Measurements from ENCODE around the gene PARD3B.

The PARD3B gene

GRCh38 chr2:205464681-205465080 is 919.4 kb downstream of the PARD3B start:
- Histone ChIP-seq H3K79me2 (ENCODE audit: low read length) (no peaks in the 10 kb centered on the region), H3K9me3 (replicated peaks; ENCODE audit: insufficient read depth, low read length) (no peaks in the 10 kb centered on the region), H3K27me3 (replicated peaks; ENCODE audit: insufficient read depth, low read length) (no peaks in the 10 kb centered on the region), H3K27ac (ENCODE audit: low read length) (no peak overlapping the region), H2AFZ (ENCODE audit: low read length) (no peak overlapping the region), H3K4me3 (ENCODE audit: low read length) (no peak overlapping the region), H3K36me3 (replicated peaks; ENCODE audit: insufficient read depth, low read length) (no peaks in the 10 kb centered on the region), H3F3A (ENCODE audit: insufficient read depth, low read length) (no peaks in the 10 kb centered on the region), H3K4me1 (ENCODE audit: low read length) (no peaks in the 10 kb centered on the region), H3K4me2 (ENCODE audit: low read depth, low read length) (no peak overlapping the region), H3K9me2 (replicated peaks; ENCODE audit: insufficient read depth, low read length) (no peaks in the 10 kb centered on the region), H4K20me1 (ENCODE audit: insufficient read depth, low read length) (no peaks in the 10 kb centered on the region), H3K9ac (ENCODE audit: low read length) (no peak overlapping the region)
- DNase-seq = no peak
- no peak for TF ChIP-seq EZH2phosphoT487 (IDR thresholded peaks at IDR 0.05; ENCODE audit: low read length)

- Histone ChIP-seq H3K79me2 (ENCODE audit: low read length) (no peaks in the 10 kb centered on the region), H3K9me2 (replicated peaks; ENCODE audit: insufficient read depth, low read length) (no peaks in the 10 kb centered on the region), H3K4me3 (ENCODE audit: low read length) (no peak overlapping the region), H3K36me3 (replicated peaks; ENCODE audit: insufficient read depth, low read length) (no peaks in the 10 kb centered on the region), H3K9ac (ENCODE audit: low read length) (no peak overlapping the region), H3K27me3 (replicated peaks; ENCODE audit: insufficient read depth, low read length) (no peaks in the 10 kb centered on the region), H3K27ac (ENCODE audit: low read length) (no peak overlapping the region), H3K4me1 (ENCODE audit: low read length) (no peaks in the 10 kb centered on the region), H4K20me1 (ENCODE audit: insufficient read depth, low read length) (no peaks in the 10 kb centered on the region), H3K4me2 (ENCODE audit: low read depth, low read length) (no peak overlapping the region), H3K9me3 (replicated peaks; ENCODE audit: insufficient read depth, low read length) (no peaks in the 10 kb centered on the region), H3F3A (ENCODE audit: insufficient read depth, low read length) (no peaks in the 10 kb centered on the region), H2AFZ (ENCODE audit: low read length) (no peak overlapping the region)
- TF ChIP-seq EZH2 (optimal IDR thresholded peaks at IDR 0.05; ENCODE audit: low read depth, low read length) = no peak
- no peak for TF ChIP-seq EZH2phosphoT487 (IDR thresholded peaks at IDR 0.05; ENCODE audit: low read length)
- TF ChIP-seq, protein P1, sequence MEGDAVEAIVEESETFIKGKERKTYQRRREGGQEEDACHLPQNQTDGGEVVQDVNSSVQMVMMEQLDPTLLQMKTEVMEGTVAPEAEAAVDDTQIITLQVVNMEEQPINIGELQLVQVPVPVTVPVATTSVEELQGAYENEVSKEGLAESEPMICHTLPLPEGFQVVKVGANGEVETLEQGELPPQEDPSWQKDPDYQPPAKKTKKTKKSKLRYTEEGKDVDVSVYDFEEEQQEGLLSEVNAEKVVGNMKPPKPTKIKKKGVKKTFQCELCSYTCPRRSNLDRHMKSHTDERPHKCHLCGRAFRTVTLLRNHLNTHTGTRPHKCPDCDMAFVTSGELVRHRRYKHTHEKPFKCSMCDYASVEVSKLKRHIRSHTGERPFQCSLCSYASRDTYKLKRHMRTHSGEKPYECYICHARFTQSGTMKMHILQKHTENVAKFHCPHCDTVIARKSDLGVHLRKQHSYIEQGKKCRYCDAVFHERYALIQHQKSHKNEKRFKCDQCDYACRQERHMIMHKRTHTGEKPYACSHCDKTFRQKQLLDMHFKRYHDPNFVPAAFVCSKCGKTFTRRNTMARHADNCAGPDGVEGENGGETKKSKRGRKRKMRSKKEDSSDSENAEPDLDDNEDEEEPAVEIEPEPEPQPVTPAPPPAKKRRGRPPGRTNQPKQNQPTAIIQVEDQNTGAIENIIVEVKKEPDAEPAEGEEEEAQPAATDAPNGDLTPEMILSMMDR (IDR thresholded peaks at IDR 0.05; ENCODE audit: low read length) = no peak
- no peak for DNase-seq
Measured at GRCh38 chr2:205465791-205466190, 920.5 kb downstream of the PARD3B start.

DNA sequence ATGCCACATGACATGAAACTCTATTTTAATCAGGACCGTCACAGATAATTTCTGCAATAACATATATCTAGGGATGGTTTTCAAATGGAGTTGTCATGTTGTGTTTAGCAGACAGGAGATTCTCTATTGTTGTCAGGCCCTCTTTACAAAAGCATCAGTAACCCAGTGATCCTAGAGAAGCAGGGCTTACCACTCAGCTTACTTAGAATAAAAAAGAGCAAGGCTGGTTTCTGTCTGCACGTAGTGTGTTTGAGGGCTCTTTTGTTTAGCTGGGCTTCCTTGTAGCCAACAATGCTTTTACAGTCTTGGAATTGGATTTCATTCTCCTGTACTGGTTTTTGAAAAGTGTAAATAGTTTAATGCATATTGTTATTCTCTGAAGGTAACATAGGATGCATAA is 926.5 kb downstream of the PARD3B start:
- Histone ChIP-seq H3K4me1 (ENCODE audit: low read length) (no peaks in the 10 kb centered on the region), H3K27me3 (replicated peaks; ENCODE audit: insufficient read depth, low read length) (no peaks in the 10 kb centered on the region), H3K36me3 (replicated peaks; ENCODE audit: insufficient read depth, low read length) (no peaks in the 10 kb centered on the region), H3K9ac (ENCODE audit: low read length) (no peak overlapping the region), H3K79me2 (ENCODE audit: low read length) (no peaks in the 10 kb centered on the region), H3K27ac (ENCODE audit: low read length) (no peak overlapping the region), H3K4me2 (ENCODE audit: low read depth, low read length) (no peak overlapping the region), H3K4me3 (ENCODE audit: low read length) (no peak overlapping the region), H4K20me1 (ENCODE audit: insufficient read depth, low read length) (no peaks in the 10 kb centered on the region), H3K9me3 (replicated peaks; ENCODE audit: insufficient read depth, low read length) (no peaks in the 10 kb centered on the region), H2AFZ (ENCODE audit: low read length) (no peak overlapping the region), H3F3A (ENCODE audit: insufficient read depth, low read length) (no peaks in the 10 kb centered on the region), H3K9me2 (replicated peaks; ENCODE audit: insufficient read depth, low read length) (no peaks in the 10 kb centered on the region)
- DNase-seq = no peak
- TF ChIP-seq, protein P1 (IDR thresholded peaks at IDR 0.05; ENCODE audit: low read length) = no peak
- no peak for TF ChIP-seq EZH2phosphoT487 (IDR thresholded peaks at IDR 0.05; ENCODE audit: low read length)
- TF ChIP-seq EZH2 (optimal IDR thresholded peaks at IDR 0.05; ENCODE audit: low read depth, low read length) = no peak

- Histone ChIP-seq H3K27me3 (replicated peaks; ENCODE audit: insufficient read depth, low read length) (no peaks in the 10 kb centered on the region), H3K9ac (ENCODE audit: low read length) (no peak overlapping the region), H3K4me1 (ENCODE audit: low read length) (no peaks in the 10 kb centered on the region), H3K79me2 (ENCODE audit: low read length) (no peaks in the 10 kb centered on the region), H3F3A (ENCODE audit: insufficient read depth, low read length) (no peaks in the 10 kb centered on the region), H3K4me2 (ENCODE audit: low read depth, low read length) (no peak overlapping the region), H2AFZ (ENCODE audit: low read length) (no peak overlapping the region), H3K36me3 (replicated peaks; ENCODE audit: insufficient read depth, low read length) (no peaks in the 10 kb centered on the region), H3K4me3 (ENCODE audit: low read length) (no peak overlapping the region), H4K20me1 (ENCODE audit: insufficient read depth, low read length) (no peaks in the 10 kb centered on the region), H3K9me3 (replicated peaks; ENCODE audit: insufficient read depth, low read length) (no peaks in the 10 kb centered on the region), H3K9me2 (replicated peaks; ENCODE audit: insufficient read depth, low read length) (no peaks in the 10 kb centered on the region), H3K27ac (ENCODE audit: low read length) (no peak overlapping the region)
- TF ChIP-seq EZH2phosphoT487 (IDR thresholded peaks at IDR 0.05; ENCODE audit: low read length) (no peak), EZH2 (optimal IDR thresholded peaks at IDR 0.05; ENCODE audit: low read depth, low read length) (no peak)
- TF ChIP-seq, protein P1 (IDR thresholded peaks at IDR 0.05; ENCODE audit: low read length) = no peak
- no peak for DNase-seq
Measured at GRCh38 chr2:205473791-205474190, 928.5 kb downstream of the PARD3B start.

All from MM.1S (cell line).